ENCODE data around the gene GOT2.

- no peak for TF ChIP-seq CTCF (IDR thresholded peaks at IDR 0.05)
- TF ChIP-seq POLR2A (IDR thresholded peaks at IDR 0.05): no peak
These were observed 68.9 kb downstream of the GOT2 start for GRCh38 chr16:58665200-58665599.
